Measurements from ENCODE around the gene MUC4. TPM values are rescaled to one million over a fixed set of nuclear protein-coding genes. Genes with fewer than 3 reads are reported as not detected.

The MUC4 gene, protein sequence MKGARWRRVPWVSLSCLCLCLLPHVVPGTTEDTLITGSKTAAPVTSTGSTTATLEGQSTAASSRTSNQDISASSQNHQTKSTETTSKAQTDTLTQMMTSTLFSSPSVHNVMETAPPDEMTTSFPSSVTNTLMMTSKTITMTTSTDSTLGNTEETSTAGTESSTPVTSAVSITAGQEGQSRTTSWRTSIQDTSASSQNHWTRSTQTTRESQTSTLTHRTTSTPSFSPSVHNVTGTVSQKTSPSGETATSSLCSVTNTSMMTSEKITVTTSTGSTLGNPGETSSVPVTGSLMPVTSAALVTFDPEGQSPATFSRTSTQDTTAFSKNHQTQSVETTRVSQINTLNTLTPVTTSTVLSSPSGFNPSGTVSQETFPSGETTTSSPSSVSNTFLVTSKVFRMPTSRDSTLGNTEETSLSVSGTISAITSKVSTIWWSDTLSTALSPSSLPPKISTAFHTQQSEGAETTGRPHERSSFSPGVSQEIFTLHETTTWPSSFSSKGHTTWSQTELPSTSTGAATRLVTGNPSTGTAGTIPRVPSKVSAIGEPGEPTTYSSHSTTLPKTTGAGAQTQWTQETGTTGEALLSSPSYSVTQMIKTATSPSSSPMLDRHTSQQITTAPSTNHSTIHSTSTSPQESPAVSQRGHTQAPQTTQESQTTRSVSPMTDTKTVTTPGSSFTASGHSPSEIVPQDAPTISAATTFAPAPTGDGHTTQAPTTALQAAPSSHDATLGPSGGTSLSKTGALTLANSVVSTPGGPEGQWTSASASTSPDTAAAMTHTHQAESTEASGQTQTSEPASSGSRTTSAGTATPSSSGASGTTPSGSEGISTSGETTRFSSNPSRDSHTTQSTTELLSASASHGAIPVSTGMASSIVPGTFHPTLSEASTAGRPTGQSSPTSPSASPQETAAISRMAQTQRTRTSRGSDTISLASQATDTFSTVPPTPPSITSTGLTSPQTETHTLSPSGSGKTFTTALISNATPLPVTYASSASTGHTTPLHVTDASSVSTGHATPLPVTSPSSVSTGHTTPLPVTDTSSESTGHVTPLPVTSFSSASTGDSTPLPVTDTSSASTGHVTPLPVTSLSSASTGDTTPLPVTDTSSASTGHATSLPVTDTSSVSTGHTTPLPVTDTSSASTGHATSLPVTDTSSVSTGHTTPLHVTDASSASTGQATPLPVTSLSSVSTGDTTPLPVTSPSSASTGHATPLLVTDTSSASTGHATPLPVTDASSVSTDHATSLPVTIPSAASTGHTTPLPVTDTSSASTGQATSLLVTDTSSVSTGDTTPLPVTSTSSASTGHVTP (N-terminal part only)
- total RNA-seq, result 43.5 TPM

- ATAC-seq, result peak; percentile 67
Measured at GRCh38 chr3:195811756-195812155, at the start of gene MUC4. MUC4 (minus strand) TSS chr3:195811929; CDS start chr3:195811817, 112 bp downstream.

GRCh38 chr3:195860456-195860855 is 48.7 kb upstream of the MUC4 start:
- ATAC-seq, result no peak

GRCh38 chr3:195859846-195860411 is 48.2 kb upstream of the MUC4 start:
- peak; percentile 8 for ATAC-seq

DNA sequence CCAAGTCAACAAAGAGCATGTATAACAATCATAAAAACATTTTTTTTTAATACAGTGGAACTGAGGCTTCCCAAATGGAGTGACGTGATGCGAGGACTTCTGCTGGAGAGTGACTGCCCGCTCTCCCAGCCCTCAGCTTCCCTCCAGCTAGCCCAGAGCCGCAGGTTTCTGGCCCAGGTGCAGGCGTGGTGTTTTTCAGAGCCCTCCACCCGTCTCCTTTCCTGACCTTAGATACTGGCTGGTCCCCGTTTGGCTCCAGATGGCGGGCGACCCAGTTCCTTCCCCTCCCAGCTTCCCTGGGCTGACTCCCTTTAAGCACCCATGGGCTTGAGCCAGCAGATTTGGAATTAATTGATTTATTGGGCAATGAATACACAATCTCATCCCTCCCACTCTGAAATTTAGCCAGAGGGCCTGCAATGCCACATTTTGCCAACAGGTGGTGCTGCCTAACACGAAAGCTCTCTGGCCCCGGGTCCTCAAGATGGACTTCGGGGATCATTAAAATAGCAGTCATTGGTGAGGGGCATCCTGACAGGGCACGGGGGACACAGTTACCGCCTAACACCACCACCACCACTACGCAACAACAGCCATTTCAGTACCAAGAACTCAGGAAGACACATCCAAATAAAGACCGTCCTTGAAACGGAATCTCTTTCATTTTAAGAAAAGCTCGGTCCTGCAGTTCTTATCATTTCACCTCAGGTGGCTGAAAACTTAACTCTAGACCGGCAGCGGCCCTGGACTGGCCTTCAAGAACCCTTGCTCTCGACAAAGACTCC is 47.5 kb upstream of the MUC4 start:
- ATAC-seq, result peak; percentile 24

GRCh38 chr3:195856410-195857084 is 44.8 kb upstream of the MUC4 start:
- ATAC-seq, result no peak

GRCh38 chr3:195855471-195856409 is 44.0 kb upstream of the MUC4 start:
- ATAC-seq, result peak; percentile 57

DNA sequence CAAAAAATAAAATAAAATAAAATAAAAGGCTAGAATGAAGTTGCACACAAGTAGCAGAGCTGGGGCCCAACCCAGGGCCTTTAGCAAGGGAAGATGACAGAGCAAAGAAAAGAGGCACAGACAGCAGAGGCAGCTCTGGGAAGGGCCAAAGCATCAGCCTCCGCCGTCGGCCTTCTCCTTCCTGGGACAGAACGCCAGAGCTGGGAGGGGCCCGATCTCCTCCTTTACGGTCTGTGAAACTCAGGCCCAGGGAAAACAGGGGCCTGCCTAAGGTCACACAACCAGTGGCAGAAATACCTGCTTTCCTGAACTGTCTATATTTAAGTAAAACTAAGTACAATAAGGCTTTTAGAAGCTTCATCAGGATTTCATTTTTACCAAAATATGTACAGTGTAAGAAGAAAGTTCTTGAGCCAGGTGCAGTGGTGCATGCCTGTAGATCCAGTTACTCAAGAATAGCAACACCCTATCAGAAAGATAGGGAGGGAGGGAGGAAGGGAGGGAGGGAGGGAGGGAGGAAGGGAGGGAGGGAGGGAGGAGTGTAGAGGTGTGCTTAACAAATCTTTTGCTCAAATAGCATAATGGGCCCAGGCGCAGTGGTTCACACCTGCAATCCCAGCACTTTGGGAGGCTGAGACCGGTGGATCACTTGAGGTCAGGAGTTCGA is 43.0 kb upstream of the MUC4 start:
- ATAC-seq, result peak; percentile 24

DNA sequence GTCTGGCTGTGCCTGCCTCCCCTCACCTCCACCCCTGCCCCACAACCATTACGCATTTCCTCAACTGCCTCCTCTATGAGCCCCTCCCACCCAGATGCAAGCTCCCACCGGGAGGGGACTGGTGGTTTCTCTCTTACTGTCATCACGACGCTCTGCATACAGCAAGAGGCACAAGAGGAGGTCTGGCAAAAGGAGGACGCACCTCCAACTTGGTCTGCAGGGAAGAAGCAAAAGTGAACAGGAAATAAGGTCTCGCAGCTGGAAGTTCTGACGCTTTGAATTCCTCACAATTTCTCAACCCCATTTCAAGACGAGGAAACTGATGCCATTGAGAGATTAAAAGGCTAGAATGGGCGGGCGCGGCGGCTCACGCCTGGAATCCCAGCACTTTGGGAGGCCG is 42.3 kb upstream of the MUC4 start:
- no peak for ATAC-seq

DNA sequence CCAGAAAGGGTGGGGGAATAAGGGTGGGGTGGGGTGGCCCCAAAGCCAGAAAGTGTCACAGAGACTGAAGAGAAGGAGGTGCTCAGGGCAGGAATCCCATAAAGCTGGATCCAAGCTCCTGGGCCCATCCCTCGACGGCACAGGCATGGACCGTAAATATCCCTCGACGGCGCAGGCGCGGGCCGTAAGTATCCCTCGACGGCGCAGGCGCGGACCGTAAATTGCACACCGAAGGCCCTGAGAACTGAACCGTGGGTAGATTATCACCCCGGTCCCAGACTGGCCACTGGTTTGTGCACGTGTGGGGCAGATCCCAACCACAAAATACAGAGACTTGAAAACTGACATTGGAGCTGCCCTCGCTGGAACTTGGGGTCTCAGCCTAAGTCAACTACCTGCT is 41.3 kb upstream of the MUC4 start:
- ATAC-seq, result no peak

GRCh38 chr3:195850857-195851543 is 39.3 kb upstream of the MUC4 start:
- ATAC-seq, result peak; percentile 96

GRCh38 chr3:195849322-195850074 is 37.8 kb upstream of the MUC4 start:
- no peak for ATAC-seq

- peak; percentile 34 for ATAC-seq
Measured at GRCh38 chr3:195847055-195847950, 35.6 kb upstream of the MUC4 start.

DNA sequence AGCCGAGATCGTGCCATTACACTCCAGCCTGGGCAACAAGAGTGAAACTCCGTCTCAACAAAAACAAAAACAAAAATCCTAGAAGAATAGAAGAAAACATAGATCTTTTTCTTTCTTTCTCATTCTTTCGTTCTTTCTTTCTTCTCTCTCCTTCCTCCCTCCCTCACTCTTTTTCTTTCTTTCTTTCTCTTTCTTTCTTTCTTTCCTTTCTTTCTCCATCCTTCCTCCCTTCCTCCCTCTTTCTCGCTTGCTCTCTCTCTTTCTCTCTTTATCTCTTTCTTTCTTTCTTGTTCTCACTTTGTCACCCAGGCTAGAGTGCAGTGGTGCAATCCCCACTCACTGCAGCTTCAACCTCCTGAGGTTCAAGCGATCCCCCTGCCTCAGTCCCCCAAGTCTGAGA is 33.8 kb upstream of the MUC4 start:
- no peak for ATAC-seq

DNA sequence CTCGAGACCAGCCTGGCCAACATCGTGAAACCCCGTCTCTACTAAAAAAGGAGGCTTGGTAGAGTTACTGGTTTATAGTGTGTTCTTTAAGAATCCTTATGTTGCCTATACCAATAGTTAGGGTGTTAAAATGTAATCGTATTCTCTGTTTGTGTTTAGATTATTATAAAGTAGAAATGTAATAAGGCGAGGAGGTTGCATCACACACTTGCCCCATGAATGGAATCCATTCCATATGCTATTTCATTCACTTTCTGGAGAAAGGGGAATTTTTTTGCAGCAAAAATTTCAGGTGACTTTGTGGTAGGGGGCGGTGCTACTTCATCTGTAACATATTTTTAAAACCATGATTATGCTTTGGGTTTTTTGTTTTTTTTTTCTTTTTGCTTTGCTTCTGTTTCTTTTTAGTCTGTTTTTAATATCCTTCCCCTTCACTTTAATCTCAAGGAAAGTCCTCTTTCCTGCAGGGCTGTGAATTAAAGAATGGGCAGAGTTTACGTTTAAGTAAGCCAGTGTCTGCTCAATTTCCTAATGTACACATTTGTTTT is 33.0 kb upstream of the MUC4 start:
- ATAC-seq, result no peak

DNA sequence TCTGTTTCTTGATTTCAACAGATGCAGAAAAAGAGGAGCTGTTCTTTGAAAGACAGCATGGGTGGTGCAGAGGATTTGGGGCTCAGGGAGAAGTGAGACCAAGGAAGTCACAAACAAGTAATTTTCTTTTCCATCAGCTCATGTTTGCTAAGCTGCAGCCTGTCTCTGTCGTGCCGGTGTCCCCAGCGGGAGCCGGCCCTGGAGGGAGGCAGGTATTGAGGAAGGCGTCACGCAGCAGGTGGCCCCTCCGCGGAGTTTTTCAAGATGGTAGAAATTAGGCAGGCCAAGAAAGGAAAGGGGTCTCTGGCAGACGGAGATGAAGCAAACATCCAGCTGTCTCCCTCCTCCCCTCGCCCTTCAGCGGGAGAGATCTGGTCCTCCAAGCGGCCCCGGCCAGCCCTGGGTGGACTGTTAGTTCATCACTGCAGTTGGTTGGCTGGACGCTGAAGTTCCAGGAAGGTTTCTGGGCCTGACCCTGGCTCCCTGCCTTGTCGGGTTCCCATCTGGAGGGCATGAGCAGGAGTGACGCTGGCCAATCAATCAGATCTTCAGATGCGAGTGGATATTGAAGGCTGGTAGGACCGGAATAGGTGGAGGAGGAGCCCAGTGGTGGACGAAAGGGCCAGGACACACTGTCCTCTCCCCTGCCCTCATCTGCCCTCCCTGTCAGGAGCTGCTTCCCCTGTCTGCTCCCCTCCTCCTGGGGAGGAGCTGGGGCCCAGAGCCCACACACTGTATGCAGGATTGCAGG is 27.7 kb upstream of the MUC4 start:
- ATAC-seq, result no peak

DNA sequence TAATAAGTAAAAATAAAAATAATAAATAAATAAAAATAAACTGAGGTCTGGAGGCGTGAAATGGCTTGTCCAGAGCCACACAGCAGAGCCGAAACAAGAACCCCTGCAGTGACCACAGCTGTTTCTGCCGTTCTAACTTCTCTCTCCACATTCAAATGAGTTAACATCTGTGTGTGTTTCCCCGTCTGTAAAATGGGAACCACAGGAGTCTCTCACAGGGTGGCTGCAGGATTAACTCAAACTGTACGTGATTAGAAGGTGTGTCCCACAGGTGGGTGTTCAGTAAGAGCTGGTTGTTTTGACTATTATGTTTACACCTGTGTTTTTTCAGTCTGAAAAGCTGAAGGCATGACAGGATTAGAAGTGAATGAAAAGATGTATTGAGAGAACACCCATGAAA is 27.0 kb upstream of the MUC4 start:
- ATAC-seq, result no peak
